HG03045 (cell line): Measurements from ENCODE around the gene VSIG4.

Source experiments
- ATAC-seq: cut with Tn5 transposase; IDR thresholded peaks from one replicate; pipeline ENCODE4 v1.9.1; 2021; ENCODE audit warnings: mild to moderate bottlenecking, moderate library complexity; ENCODE audit not compliant: unreplicated experiment

VSIG4 gene

DNA sequence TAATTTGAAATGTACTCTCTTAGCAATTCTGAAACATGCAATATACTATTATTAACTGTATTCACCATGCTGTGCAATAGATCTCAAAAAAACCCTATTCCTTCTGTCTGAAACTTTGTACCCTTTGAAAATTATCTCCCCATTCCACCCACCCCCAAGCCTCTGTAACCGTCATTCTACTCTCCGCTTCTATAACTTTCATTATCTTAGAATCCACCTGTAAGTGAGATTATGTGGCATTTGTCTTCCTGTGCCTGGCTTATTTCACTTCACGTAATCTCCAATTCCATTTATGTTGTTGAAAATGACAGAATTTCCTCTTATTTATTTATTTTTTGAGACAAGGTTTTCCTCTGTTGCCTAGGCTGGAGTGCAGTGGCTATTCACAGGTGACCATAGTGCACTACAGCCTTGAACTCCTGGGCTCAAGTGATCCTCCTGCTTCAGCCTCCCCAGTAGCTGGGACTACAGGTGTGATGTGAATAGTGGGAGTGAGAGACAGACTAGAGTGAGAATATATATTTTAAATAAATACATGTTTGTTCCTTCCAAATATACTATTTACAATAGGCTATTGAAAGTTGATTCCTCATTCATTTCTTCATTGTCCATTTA, 30.5 kb downstream of the VSIG4 start:
- ATAC-seq: no peak

DNA sequence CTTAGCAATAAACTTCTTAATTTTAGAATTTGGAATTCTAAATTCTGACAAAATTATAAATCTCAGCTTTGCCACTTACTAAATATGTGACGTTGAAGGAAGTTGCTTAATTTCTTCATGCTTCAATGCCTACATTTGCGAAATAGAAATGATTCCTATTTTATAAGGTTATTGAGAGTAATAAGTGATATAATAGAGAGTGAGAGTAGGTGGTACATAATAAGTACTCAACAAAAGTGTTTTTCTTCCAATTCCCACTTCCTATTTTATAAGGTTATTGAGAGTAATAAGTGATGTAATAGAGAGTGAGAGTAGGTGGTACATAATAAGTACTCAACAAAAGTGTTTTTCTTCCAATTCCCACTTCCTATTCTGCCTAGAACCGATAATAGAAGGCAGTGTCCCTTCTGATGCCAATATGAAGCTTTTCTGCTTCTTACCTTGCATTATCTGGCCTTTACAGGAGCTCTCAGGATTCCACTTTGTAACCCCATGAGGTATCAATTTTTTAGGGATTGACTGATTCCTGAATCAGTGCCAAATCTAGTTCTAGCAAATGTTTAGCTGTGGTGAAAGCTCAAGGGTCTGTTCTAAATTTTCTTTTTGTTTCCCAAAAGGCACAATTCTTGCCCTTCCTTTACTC, 31.4 kb downstream of the VSIG4 start:
- ATAC-seq: no peak

DNA sequence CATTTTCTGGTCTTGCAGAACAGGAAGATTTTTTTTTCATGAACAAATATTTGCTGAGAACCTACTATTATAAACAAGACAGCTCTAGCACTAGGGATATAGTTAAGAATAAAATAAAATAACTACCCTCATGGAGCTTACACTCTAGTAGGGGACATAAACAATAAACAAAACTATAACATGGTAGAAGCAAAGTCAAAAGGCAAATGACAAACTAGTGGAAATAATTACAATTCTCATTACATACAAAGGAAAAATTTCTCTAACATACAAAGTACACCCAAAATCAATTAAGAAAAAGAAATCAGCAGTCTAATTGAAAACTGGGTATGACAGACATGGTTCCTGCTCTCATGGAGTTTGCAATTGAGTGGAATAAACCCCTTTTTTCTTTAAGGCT, 32.0 kb downstream of the VSIG4 start:
- ATAC-seq: no peak

DNA sequence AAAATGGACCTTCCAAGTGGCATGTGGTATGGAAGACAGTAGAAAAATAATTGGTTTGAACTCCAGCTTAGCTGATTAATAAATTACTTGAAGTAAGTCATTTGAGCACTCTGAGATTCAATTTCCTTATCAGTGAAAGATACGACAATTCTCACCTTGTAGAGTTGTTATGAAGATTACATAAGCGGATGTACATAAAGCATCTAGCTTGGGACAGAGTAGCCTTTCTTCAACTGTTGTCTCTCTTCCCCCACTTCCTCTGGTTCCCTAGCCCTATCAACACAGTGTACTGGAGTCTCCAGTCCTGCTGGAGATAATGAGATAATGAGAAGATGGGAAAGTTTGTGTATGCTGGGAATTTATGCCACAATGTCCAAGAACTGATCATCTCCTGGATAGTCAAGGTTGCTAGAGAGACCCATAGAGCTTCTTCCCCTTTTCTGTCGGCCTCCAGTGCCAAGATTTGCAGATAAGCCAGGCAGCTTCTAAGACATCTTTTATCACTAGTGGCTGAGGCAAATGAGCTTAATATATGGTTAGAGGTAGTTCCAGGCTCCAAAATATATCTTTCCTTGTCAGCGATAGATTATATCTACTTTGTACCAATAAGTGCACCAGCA, 33.9 kb downstream of the VSIG4 start:
- no peak for ATAC-seq

DNA sequence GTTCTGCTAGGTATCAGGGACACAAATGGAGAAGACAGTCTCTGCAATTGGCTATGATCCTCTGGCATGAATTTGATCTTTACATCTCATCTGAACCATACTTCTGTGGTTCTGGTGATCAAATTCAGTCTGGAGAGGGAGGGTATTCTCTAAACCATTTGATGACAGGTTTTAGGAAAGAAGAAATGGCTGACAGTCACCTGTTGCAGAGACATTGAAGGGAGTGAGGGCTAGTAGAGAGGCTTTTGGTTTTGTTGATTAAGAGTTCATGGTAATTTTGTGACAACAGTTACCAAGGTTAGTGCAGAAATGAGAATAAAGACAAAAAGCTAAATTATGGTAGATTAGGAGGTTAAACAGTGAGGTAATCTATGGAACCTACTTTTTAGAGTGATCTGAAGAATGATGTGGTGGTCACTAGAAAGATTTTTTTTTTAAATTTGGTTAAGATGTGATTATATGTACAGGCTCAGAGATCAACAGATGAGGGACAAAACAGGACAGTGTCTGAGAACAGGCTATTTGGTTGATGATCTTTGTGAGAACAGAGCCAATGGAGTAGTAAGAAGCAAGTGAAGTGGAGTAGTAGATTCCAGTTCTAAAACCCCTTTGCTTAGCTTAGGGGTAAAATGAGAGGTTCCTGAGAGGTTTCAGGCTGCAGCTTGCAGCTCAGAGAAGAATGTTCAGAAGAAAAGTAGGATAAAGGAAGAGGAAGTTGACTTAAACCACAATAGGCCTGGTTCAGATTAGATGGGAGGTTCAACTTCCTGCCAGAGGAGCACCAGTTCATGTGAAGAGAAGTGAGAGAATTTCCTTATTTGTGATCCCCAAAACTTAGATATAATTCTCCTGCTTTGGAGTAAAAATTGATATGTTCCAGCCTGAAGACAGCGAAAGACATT, 34.7 kb downstream of the VSIG4 start:
- no peak for ATAC-seq

DNA sequence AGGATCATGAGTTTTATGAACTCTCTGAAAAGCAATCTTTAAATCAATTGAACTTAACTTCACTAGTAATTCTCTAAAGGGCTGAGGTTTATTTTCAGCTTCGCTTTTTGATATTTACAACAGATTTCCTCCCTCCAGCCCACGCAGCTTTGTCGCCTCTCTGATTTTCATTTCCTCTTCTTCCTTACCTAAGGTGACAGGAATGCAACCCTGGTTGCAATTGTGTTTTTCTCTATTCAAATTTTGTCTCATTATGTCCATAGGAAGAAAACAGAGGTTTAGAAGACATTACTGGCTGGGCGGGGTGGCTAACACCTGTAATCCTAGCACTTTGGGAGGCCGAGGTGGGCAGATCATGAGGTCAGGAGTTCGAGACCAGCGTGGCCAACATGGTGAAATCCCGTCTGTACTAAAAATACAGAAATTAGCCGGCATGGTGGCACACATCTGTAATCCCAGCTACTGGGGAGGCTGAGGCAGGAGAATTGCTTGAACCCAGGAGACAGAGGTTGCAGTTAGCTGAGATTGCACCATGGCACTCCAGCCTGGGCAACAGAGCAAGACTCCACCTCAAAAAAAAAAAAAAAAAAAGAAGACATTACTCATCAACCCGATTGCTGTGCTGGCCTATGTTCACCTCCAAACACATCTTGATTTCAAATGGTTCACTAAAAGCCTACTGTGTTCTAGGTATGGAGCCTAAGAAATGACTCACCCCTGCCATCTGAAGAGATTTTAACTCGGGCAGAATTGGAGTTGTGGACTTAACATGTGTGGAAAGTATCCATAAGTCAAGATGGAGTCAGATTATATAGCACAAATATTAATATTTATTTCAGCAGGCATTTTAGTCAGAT, 36.8 kb downstream of the VSIG4 start:
- no peak for ATAC-seq

DNA sequence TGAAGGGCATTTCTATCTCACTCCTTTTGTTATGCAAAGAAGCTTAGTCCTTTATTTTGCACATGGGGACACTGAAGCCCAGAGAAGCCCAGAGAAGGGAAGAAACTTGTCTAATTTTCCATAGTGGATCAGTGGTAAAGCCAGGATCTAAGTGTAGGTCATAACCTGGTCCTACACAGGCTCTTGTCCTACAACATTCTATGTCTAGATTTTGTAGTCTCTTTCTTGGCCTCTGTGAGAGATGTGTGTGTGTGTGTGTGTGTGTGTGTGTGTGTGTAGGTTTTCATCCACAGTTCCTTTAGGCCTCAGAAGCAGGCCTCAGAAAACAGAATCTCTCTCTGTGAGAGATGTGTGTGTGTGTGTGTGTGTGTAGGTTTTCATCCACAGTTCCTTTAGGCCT, 38.3 kb downstream of the VSIG4 start:
- no peak for ATAC-seq

DNA sequence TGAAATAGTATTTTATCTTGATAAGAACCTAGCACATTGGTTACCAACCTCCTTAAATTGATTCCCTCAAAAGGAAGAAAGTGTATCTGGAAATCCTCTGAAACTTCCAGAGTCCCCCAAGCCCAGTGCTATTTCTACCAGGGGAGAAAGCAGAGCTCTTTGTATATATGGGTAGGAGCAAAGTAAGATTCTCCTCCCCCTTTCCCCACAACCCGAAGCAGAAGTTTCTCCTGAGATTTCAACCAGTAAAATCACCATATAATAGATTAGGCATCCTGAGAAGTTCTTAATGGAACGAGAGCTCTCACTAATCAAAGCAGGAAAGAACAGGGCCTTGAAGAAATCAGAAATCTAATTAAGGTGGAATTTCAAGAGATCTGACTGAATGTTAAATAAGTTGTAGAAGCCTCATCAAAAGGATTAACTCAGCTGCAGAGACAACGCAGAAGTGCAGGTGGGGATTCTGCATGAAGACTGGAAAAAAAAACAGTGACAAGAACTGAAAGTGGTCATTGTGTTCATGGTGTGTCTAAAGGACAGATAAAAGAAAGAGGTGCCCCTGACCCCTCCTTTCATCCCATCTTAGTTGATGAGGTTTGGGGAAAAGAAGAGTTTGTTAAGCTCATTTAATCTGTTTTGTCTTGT, 39.1 kb downstream of the VSIG4 start:
- no peak for ATAC-seq

DNA sequence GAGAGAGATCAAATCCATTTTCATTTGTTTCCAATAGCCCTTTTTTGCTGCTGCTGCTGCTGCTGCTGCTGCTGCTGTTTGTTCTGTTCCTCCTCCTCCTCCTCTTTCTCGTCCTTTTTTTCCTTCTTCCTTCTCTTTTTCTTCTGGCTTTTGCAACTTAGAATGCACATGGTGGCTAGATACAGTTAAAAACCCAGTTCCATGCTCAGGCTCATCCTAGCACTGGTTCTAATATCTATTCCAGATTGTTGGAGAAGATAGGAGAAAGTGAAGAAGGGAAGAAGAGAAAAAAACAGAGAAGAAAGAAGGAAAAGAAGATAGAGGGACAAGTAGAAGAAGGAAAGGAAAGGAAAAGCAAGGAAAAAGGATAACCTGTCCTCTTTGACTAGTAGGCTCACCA, 39.7 kb downstream of the VSIG4 start:
- ATAC-seq: no peak

DNA sequence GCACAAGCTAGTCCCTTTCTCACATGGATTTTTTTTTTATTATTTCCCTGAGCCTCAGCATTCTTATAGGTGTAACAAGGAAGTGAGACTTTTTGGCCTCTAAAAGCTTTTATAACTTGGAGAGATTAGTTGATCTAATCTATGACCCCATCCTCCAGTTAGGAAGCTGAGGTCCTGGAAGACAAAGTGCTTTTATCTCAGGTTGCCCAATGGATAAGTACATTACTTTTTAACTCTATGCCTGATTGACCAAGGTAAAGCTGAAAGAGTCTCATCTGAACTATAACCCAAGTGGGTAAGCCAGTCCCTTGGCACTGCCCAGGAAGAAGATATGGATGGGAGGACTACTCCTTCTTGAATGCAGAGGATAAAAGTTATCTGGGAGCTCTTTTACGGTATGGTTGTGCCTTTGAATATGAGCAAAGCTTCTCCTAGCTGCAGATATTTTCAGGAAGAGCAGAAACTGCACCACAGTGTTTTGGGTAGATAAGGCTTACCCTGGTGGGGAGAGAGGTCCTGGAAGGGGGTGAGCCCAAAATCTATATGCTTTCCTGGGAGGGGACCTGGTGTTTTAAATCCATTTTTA, 40.2 kb downstream of the VSIG4 start:
- no peak for ATAC-seq

DNA sequence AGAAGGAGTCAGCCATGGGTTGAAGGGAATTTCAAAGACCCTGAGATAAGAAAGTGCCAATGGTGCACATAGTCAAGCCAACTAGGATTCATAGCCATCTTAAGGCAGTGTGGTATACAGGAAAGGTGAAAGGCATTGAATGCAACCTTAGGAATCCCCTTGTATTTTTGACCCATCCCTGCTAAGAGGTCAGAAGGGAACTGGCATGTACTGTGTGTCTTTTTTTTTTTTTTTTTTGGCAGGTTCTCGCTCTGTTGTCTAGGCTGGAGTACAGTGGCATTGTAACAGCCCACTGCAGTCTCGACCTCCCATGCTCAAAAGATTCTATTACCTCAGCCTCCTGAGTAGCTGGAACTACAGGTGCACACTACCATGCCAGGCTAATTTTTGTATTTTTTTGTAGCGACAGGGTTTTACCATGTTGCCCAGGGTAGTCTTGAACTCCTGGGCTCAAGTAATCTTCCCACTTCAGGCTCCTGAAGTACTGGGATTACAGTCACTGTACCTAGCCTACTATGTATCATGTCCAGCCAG, 40.8 kb downstream of the VSIG4 start:
- no peak for ATAC-seq

DNA sequence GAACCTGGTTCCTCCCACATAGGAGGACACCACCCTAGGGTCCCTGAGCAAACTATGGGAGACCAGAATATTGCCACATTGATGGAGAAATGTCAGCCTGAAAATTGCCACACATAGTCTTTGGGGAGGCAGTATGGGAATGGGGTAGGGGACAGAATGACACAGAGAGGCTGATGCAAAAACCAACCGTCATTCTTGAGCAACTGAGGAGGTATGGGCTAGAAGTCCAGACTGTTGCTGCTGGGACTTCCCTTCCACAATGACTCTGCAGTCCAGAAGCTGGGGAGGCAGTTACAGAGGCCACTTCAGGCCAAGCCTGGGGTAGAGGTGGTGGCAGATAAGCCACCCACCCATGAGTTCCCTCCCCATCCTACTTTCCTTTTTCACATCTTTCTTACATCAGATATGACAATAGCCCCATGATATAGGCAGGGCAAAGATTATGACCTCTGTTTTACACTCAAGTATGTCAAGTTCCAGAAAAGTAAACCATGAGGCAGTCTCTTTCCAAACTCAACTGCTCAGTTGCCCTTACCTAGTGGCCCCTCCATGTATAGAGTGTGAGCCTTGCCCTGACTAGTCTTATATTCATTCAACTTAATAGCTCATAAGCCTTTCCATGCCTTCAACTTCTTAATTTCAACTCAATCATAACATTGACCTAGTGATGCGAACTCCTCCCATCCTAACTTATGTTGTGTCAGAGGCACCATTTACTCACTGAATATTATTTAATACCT, 41.7 kb downstream of the VSIG4 start:
- no peak for ATAC-seq

DNA sequence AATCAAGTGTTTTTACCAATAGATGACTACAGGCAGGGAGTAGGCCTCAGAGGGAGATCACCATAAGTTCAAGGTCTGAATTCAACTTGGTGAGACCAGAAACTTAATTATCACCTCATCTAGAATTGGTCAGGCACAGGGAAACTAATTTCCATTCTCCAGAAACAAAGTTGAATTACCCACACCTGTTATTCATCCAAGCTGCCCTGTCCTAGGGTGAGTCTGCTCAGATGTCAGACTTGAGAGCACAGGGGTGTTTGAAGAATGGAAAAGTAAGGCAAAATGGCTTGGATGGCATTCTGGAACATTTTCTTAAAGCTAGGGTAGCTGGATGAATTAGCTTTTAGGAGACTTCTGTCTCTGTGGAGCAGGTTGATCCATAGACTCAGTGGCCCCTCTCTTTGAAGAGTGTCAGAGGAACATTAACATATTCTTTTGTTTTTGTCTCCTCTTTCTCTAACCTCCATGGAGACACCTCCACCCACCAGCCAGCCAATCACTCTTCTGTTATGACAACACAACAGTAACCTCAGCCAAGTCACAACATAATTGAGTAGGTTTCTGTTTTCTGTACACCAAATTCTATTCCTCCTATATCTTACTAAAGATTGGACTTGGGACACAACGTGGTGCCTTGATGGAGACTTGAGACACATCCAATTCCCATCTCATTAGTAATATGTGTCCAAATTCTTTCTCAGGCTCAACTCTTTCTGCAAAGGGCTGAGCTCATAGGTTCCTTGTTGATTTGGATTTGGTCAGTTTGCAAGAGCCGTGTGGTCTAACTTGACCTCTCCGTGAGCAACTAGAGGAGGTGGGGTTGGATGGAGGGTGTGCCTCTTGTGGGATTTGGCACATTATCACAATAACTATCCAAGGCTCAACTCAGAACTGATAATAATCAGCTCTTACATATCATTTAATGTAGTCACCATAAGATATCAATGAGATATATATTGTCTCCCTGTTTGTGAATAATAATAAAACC, 45.1 kb downstream of the VSIG4 start:
- no peak for ATAC-seq

DNA sequence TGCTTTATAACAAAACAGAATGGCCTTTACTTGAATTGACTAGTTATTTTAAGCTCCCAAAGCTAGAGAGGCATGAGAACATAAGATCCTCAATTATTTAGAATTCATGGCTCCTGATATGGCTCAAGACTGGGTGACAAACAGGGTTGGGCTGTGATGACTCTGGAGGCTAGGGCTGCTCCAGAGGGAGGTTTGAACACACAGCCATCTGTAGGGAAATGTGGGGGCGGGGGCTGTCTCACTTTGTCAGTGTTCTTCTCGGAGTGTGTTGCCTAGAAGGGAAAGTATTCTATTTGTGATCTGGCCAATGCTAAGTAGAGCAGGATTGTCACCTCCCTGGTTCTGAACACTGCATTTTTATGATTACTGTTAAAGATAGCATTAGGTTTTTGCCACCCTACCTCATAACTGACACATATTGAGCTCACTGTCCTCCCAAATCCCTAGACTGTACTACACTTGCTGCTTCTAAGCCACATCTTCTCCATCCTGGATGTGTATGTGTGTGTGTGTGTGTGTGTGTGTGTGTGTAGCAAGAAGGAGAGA, 45.9 kb downstream of the VSIG4 start:
- ATAC-seq: no peak

DNA sequence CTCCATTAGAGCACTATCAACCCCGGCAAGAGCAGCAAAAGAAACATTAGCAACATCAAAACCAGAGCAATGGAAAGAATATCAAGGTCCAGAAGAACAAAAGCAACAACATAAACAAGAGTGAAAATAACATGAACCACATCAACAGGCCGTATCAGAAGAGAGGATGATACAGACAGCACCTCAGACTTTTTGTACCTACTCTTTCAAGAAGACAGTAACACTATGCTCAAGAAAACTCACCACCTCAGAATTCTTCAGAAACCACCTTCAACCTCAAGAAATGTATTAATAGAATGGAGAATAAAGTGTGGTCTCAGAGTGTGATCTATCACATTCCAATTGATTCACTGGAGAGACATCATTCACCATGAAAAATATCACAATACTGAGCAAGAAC, 46.5 kb downstream of the VSIG4 start:
- ATAC-seq: no peak

DNA sequence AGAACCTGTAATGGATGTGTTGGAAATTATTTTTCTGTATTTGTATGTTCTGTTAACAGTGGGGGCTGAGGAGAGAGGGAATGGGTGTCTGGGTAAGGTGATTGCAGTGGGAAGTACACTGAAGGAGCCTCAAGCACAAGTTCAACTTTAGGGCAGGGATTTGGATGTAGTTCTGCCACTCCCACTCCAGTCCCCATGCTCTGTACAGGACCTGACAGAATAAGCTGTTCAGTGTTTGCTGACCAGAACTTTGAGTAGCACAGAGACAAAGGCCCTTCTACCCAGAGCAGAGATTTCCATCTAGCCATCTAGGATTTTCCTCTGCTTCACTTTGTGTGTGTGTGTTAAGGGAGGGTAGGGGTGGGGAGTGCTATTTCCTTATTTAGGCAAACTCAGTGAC, 49.2 kb downstream of the VSIG4 start:
- ATAC-seq: no peak

DNA sequence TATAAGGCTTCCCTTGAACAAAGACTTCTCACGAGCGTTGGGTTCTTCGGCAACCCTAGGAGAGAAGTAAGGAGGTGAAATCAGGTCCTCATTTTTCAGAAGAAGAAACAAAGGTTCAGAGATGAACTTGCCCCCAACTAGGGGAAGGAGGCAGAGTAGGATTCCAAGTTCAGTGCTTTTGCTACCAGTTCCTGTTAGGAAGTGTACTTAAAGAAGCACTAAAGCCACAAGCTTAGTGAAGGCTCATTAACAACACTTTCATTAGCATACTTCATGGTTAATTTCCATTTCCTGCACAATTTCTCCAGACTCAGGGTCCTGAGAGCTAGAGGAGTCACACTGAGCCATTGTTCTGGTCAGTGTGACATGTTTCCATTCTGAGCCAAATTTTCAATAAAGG, 52.1 kb downstream of the VSIG4 start:
- no peak for ATAC-seq
